HG02763 (cell line): Measurements from ENCODE around the gene RBFOX1.

Source experiments
- ATAC-seq: cut with Tn5 transposase; IDR thresholded peaks from one replicate; pipeline ENCODE4 v1.9.1; 2021; ENCODE audit warnings: mild to moderate bottlenecking, moderate library complexity; ENCODE audit not compliant: unreplicated experiment

RBFOX1 gene

DNA sequence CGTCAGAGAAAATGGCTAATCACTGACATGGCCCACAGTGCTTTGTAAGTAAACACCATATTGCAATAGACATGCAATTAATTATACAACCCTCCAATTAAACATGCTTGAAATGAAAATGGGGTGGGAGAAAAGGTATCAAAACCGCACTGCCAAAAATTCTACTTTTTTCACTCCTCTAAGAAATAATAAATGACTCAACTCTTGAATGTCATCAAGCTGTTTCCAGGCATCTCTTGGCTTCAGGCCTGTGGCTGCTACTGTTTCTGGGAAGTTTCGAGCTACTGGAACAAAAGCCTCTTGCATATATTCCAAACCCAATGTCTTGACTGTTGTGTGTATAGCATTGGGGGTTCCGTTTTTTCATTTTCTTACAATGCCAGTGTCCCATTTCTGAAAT, 412.6 kb downstream of the RBFOX1 start:
- ATAC-seq: no peak

DNA sequence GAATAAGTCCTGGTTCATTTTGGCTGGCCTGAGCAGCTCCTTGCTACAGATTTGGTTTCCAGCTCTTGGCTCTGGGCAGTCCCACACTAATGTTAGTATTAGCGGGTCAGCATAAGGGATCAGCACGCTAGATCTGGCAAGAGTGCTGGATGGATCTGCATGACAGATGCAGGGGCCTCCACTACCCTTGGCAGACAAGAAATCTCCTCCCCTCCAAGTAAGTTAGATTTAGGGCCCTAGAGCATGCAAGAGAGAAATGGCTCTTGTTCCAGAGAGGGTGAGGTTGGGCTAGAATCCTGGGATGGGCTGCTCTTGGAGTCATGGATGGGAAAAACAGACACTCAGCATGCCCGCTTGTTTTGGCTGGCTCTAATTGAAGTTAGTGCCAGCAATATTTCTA, 414.3 kb downstream of the RBFOX1 start:
- ATAC-seq: no peak

DNA sequence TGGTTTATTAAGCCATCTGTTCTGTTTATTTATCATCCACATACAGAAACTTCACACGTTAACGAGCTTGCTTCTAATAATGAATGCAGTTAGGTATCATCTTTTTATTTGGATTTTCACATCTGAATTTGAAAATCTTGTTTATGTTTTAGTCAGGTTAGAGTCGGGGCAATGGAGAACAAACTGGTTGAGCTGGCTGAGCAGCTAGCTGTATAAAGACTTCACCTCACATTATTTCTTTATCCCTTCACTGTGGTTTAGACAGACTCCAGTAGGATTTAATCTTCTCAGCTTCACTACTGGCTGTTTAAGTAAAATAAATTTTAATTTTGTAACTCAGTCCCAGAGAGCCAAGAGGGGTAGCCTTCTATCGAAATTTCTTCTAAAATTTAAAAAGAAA, 415.9 kb downstream of the RBFOX1 start:
- ATAC-seq: no peak

- ATAC-seq: no peak
Measured at GRCh38 chr16:7755347-7755882, 422.8 kb downstream of the RBFOX1 start.
